ENCODE data around the gene PIGP.
"Not testable (repeated sequence)": the region's sequence is repeated elsewhere in the genome, so short reads cannot be mapped to it uniquely, and the experiment has no call there.

Gene PIGP

DNA sequence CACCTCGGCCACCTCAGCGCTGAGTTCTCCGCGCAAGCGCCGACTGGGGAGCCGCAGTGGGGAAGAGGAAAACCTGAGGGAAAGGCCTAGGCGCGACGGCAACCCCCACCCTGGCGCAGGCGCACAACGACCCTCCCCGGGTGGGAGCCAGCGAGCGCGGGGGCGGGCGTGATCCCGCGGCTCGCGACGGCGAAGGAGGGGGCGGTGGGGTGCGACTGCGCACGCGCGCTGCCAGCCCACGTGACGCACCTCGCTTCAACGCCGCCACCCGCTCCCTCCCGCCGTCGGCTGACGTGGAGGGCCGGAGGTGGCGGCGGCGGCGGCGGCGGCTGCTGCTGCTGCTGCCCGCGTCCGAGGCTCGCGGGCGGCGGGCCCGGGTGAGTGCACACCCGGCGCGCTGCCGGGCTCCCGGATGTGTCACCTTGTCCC, at the start of gene PIGP, which contains the start of gene TTC3:
Gene PIGP (minus strand): TSS at position 84 of the 429 bp plus-strand sequence. CDS start 556 bp downstream, outside the sequence.
Gene TTC3 (plus strand): TSS at position 267 of the 429 bp plus-strand sequence. CDS start 14,004 bp downstream, outside the sequence.
- peak; percentile 95 for DNase-seq

GRCh38 chr21:37119421-37120218, 46.7 kb upstream of the PIGP start:
- no peak for DNase-seq

GRCh38 chr21:37118187-37118826, 45.4 kb upstream of the PIGP start:
- no peak for DNase-seq

DNA sequence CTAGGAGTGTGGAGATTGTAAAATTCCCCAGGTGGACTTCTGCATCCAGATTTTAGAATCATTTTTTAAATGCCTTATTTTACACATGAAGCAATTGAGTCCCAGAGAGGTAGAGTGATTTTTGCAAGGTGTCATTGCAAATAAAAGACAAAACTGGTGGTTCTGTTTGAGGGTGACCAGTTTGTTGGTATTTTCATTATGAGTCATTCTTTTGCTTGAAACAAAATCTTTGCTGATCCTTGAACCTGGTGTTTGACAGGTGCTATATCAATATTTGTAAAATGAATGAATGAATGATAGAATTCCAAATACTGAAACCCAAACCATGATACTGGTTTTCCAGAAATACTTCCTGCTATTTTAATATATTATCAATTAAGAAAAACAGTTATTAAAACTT, 44.3 kb upstream of the PIGP start:
- no peak for DNase-seq

GRCh38 chr21:37116459-37116858, 43.6 kb upstream of the PIGP start:
- not testable (repeated sequence) for DNase-seq

- DNase-seq: not testable (repeated sequence)
These were observed 41.4 kb upstream of the PIGP start for GRCh38 chr21:37114301-37114700.

DNA sequence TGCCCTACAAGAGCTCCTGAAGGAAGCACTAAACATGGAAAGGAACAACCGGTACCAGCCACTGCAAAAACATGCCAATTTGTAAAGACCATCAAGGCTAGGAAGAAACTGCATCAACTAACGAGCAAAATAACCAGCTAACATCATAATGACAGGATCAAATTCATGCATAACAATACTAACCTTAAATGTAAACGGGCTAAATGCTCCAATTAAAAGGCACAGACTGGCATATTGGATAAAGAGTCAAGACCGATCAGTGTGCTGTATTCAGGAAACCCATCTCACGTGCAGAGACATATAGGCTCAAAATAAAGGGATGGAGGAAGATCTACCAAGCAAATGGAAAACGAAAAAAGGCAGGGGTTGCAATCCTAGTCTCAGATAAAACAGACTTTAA, 38.2 kb upstream of the PIGP start:
- DNase-seq: not testable (repeated sequence)

DNA sequence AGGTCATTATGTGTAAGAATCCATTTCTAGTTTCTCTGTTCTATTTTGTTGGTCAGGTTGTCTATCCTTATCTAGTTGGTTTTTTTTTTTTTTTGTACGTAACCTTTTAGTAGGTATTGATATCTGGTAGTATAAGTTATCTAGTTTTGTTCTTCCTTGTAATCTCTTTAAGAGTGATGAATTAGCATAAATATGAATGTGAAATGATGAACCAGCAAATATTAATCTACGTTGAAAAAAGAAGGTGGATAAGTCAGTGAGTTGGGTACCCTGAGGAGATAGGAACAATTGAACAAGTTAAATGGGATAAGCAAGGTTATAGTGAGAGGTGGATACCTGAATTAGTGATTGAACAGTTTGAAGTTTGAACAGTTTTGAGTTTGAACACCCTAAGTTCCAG, 34.1 kb upstream of the PIGP start:
- DNase-seq: no peak

DNA sequence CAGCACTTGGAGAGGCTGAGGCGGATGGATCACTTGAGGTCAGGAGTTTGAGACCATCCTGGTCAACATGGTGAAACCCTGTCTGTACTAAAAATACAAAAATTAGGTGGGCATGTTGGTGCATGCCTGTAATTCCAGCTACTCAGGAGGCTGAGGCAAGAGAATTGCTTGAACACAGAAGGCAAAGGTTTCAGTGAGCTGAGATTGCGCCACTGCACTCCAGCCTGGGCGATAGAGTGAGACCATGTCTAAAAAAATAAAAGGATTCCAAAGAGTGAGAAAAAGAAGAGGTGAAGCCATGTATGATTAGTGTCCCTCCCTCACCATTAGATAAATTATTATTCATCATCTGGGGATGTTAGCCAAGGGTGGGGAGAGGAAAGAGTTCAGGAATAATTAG, 29.9 kb upstream of the PIGP start:
- DNase-seq: not testable (repeated sequence)

- no peak for DNase-seq
These were observed 28.5 kb upstream of the PIGP start for GRCh38 chr21:37101384-37101783.

DNA sequence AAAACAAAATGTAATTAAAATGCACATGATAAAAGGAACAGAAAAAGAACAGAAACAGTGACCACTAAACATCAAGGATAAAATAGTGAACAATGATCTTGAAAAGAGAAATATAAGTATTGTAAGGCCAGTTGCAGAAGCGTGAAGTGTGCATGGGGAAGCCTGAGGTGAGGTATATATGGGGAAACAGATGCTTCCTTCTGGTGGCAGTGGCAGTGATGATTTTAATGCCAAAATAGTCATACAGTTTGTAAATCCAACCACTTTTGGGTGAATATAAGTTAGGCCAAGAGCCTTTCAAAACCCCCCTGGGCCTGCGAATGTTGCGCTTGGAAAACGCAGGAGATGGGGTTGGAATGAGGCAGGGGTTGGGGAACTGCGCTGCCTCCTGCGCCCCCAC, 27.4 kb upstream of the PIGP start:
- no peak for DNase-seq

DNA sequence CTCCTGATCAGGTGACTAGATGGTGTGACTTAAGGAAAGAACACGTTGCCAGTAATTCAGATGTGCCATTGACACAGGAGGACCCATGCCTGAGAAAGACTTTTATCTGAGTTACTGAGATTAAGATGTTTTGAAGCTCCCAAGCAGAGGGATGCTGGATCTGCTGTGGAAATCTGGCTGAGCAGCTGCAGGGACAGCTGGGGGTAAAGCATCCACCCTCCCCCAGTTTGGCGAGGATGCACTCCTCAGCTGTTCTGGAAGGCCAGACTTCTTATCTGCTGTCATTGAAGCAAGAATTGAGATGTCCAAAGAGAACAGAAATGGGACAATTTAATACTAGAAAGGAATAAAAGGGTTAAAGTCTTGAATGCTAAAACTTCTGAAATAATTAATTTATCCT, 25.9 kb upstream of the PIGP start:
- DNase-seq: no peak

- no peak for DNase-seq
These were observed 22.9 kb upstream of the PIGP start for GRCh38 chr21:37095821-37096220.

- DNase-seq: no peak
These were observed 21.1 kb upstream of the PIGP start for GRCh38 chr21:37093977-37094376.

DNA sequence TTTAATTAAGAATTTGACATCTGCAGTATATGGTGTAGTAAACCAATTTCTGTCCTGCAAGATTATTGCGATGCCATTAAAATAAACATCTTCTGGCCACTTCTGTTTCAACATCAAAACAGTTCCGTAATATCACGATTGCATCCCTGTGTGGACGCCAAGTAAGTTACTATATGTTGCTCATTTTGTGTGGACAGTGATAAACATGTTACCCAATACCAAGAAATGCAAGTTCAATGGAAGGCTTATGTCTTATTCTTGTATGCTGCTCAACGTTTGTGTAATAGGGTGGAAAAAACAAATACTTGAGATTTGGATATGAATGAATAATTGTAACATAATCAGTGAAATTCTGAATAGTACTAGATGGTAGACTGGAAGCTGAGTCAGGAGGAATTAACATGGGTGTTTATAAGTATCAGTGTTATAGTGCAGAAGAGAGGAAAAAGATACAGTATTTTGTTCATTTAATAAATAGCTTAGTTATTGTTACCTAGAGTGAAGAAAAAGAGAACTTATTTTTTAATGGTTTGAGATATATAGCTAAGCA, 15.4 kb upstream of the PIGP start:
- DNase-seq: no peak

DNA sequence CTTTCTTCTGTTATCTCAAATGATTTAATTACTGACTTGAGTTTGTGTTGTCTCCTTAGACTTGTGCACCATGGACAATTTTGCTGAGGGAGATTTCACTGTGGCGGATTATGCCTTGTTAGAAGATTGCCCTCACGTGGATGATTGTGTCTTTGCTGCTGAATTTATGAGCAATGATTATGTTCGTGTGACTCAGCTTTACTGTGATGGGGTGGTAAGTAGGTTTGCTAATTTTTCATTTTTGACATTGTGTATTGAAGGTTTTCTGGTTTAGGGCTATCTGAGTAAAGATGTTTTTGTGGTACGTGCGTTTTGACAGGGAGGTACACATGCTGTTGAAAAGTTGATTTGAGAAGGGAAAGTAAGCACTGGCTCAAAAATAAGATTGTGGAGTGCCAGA, 14.3 kb upstream of the PIGP start:
- no peak for DNase-seq

DNA sequence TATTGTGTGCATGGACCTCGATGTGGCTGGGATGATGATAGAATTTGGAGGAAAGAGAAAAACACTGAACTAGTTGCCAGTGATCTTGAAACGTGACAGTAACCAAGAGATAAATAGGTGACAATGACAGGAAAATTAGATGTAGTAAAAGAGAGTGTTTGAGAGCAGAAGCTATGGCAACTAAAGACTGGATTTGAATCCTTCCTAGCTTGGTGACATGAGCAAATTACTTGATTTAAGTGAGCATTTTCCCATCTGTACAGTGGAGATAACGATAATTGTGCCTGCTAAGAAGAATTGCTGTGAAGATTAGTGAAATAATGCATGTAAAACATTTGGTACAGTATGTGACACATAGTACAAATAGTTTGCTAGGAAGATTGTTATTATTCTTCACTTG, 12.9 kb upstream of the PIGP start:
- DNase-seq: no peak

DNA sequence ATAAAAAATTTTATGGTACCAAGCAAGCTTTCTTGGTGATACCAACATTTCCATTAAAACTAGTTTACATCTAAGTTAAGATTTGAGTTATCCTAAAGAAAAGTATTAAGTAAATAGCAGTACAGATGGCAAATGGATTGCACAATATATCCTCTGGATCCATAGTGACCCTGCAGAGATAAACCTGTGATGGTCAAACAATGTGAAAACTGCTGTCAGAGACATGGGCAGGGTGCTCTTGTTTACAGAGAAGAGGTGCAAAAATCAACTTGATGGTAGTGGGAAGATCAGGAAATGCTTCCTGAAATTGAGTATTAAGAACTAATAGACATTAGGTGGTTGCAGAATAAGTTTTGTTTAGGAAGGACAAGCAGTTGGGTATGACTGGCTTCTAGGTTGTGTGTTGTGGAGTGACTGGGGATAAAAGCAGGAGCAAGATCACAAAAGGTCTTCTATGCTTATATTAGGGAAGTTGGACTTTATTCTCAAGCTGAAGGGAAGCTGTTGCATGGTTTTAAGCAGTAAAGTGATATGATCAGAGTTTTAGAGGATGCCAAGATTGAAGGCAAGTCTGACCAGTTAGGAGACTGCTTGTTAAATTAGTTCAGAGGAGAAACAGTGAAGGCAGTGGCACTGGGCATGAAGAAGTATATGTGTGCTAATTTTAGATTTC, 10.1 kb upstream of the PIGP start:
- DNase-seq: no peak

GRCh38 chr21:37082375-37082774, 9.5 kb upstream of the PIGP start:
- DNase-seq: no peak

- no peak for DNase-seq
These were observed 6.4 kb upstream of the PIGP start for GRCh38 chr21:37079211-37079824.

GRCh38 chr21:37077403-37077802, 4.5 kb upstream of the PIGP start:
- no peak for DNase-seq

DNA sequence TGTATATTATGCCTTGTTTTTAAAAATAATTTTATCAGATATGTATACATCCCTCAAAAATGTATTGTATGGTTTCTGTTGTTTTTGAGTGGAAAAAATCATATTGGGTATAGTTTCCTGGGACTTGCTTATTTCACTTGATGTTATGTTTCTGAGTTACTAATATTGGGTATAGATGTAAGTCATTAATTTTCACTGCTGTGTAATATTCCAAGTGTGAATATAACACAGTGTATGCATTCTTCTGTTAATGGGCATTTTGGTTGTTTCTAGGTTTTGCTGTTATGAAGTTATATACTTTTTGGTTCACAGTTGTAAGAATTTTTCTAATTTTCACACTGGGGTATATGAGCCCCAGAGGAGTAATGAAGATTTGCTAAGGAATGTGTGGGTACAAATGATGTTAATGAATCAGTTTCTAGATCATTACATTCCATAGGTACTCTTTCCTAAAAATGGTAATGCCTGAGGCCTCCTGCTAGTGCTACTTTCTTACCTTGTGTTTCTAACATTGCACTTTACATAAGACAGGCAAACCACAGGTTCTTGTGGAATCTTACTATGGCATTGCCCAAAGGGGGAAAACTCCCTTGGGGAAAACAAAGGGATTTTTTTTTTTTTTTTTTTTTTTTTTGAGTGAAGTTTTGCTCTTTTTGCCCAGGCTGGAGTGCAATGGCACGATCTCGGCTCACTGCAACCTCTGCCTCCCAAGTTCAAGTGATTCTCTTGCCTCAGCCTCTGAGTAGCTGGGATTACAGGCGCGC, 3.4 kb upstream of the PIGP start:
- no peak for DNase-seq

All from CD4-positive, alpha-beta T cell treated with Interleukin-15 for 1 hour (primary cell).